ENCODE results near the gene CD59. TPM values are rescaled to one million over a fixed set of nuclear protein-coding genes. Genes with fewer than 3 reads are reported as not detected.
A peak's percentile ranks its signal among the peaks of the same experiment; 100 is the strongest.

The CD59 gene
- total RNA-seq, 1 experiment from 2014 or later = 736 TPM

DNA sequence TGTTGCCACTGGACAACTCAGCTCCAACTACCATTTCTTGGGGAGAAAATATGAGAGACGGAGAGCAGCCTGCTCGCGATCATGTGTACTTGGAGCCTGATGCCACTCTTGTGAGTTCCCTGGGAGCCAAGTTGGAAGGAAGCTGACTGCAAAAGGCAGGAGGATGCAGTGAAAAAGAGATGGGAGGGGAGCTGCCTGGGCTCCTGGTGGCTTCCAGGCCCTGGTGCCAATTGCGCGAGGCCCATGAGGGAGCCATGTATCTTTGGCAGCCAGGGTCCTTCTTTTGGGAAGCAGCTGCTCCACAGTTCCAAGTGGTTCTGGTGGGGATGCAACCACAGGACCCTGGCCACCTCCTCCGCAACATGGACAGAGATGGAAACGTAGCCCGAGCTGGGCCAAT, 46.7 kb downstream of the CD59 start:
- Histone ChIP-seq H3K4me1 (ENCODE audit: control insufficient read depth, insufficient read depth, low read length) (peaks cover 62% of the 10 kb centered on the region), H3K9me3 (ENCODE audit: control insufficient read depth, insufficient read depth, low read depth, low read length) (peaks cover 12% of the 10 kb centered on the region; the same call in 1 of the 2 replicates), H3K27me3 (ENCODE audit: control insufficient read depth, insufficient read depth, low read length) (no peaks in the 10 kb centered on the region), H3K27ac (ENCODE audit: low read length) (peak overlapping the region; percentile 94), H3K36me3 (ENCODE audit: control insufficient read depth, insufficient read depth, low read length) (no peaks in the 10 kb centered on the region), H3K4me3 (ENCODE audit: low read depth in 2 of 2, low read length in 2 of 2) (no peak overlapping the region)
- intact Hi-C loops (cut with micrococcal nuclease; ENCODE audit: unreplicated experiment) (loop anchor here (10.0 kb wide), 1 partner anchor 135 kb away; no protein-coding TSS in a partner anchor), in situ Hi-C loops (cut with HindIII; ENCODE audit: low pct_unique_long_range_greater_than_20kb, low sequenced_read_pairs) (no loop called here)
- ChIA-PET CTCF (interaction anchor here (1.0 to 1.3 kb wide), 2 partner anchors 53 to 524 kb away, joined by 3 to 10 read pairs; no protein-coding TSS in a partner anchor), POLR2A (no interaction called here)
- ATAC-seq (no peak), DNase-seq (ENCODE audit: low read depth, low spot score) (no peak)
- no TSS peak for BruUV-seq (replicated peaks)
- no peak for TF ChIP-seq SIN3A (IDR thresholded peaks at IDR 0.05; ENCODE audit: borderline replicate concordance, insufficient read depth, low read depth, low read length)
- no peak for TF ChIP-seq POLR2AphosphoS5 (IDR thresholded peaks at IDR 0.05; ENCODE audit: low read depth, low read length)
- TF ChIP-seq TCF7L2 (IDR thresholded peaks at IDR 0.05; ENCODE audit: low read depth, low read length) = no peak
- no peak for TF ChIP-seq REST (IDR thresholded peaks at IDR 0.05; ENCODE audit: insufficient read depth in 1 of 2, low read depth in 2 of 2, low read length in 1 of 2)
- TF ChIP-seq, protein P1, sequence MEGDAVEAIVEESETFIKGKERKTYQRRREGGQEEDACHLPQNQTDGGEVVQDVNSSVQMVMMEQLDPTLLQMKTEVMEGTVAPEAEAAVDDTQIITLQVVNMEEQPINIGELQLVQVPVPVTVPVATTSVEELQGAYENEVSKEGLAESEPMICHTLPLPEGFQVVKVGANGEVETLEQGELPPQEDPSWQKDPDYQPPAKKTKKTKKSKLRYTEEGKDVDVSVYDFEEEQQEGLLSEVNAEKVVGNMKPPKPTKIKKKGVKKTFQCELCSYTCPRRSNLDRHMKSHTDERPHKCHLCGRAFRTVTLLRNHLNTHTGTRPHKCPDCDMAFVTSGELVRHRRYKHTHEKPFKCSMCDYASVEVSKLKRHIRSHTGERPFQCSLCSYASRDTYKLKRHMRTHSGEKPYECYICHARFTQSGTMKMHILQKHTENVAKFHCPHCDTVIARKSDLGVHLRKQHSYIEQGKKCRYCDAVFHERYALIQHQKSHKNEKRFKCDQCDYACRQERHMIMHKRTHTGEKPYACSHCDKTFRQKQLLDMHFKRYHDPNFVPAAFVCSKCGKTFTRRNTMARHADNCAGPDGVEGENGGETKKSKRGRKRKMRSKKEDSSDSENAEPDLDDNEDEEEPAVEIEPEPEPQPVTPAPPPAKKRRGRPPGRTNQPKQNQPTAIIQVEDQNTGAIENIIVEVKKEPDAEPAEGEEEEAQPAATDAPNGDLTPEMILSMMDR (IDR thresholded peaks at IDR 0.05) = no peak

- in situ Hi-C loops (cut with HindIII; ENCODE audit: low pct_unique_long_range_greater_than_20kb, low sequenced_read_pairs) (no loop called here), intact Hi-C loops (cut with micrococcal nuclease; ENCODE audit: unreplicated experiment) (loop anchor here (10.0 kb wide), 1 partner anchor 134 kb away; no protein-coding TSS in a partner anchor)
- ATAC-seq (no peak), DNase-seq (ENCODE audit: low read depth, low spot score) (no peak)
- H3K36me3 ChIP-seq (ENCODE audit: control insufficient read depth, insufficient read depth, low read length) = no peaks in the 10 kb centered on the region
- H3K9me3 ChIP-seq (ENCODE audit: control insufficient read depth, insufficient read depth, low read depth, low read length) = peaks cover 12% of the 10 kb centered on the region; the same call in 1 of the 2 replicates
- peak overlapping the region; percentile 94 for H3K27ac ChIP-seq (ENCODE audit: low read length)
- no TSS peak for BruUV-seq (replicated peaks)
- peaks cover 58% of the 10 kb centered on the region for H3K4me1 ChIP-seq (ENCODE audit: control insufficient read depth, insufficient read depth, low read length)
- POLR2A ChIA-PET = no interaction called here
- TF ChIP-seq, protein P1 (IDR thresholded peaks at IDR 0.05) = no peak
- TF ChIP-seq TCF7L2 (IDR thresholded peaks at IDR 0.05; ENCODE audit: low read depth, low read length) (no peak), SIN3A (IDR thresholded peaks at IDR 0.05; ENCODE audit: borderline replicate concordance, insufficient read depth, low read depth, low read length) (no peak), REST (IDR thresholded peaks at IDR 0.05; ENCODE audit: insufficient read depth in 1 of 2, low read depth in 2 of 2, low read length in 1 of 2) (no peak), POLR2AphosphoS5 (IDR thresholded peaks at IDR 0.05; ENCODE audit: low read depth, low read length) (no peak)
- H3K4me3 ChIP-seq (ENCODE audit: low read depth in 2 of 2, low read length in 2 of 2) = no peak overlapping the region
- H3K27me3 ChIP-seq (ENCODE audit: control insufficient read depth, insufficient read depth, low read length) = no peaks in the 10 kb centered on the region
- CTCF ChIA-PET = interaction anchor here (1.0 to 1.3 kb wide), 2 partner anchors 53 to 524 kb away, joined by 3 to 10 read pairs; no protein-coding TSS in a partner anchor
Measured at GRCh38 chr11:33689085-33689484, 47.1 kb downstream of the CD59 start.
